NCI-H2029 treated with DMSO at 0.1 percent for 48 hours (cell line): ENCODE measurements around the gene DTX4.
A peak's percentile ranks its signal among the peaks of the same experiment; 100 is the strongest.
"Not testable (repeated sequence)": the region's sequence is repeated elsewhere in the genome, so short reads cannot be mapped to it uniquely, and the experiment has no call there.

ENCODE experiments used
- DNase-seq: peaks from one replicate; lab custom pipeline; 2025; lab: John Stamatoyannopoulos, UW

Gene DTX4

DNA sequence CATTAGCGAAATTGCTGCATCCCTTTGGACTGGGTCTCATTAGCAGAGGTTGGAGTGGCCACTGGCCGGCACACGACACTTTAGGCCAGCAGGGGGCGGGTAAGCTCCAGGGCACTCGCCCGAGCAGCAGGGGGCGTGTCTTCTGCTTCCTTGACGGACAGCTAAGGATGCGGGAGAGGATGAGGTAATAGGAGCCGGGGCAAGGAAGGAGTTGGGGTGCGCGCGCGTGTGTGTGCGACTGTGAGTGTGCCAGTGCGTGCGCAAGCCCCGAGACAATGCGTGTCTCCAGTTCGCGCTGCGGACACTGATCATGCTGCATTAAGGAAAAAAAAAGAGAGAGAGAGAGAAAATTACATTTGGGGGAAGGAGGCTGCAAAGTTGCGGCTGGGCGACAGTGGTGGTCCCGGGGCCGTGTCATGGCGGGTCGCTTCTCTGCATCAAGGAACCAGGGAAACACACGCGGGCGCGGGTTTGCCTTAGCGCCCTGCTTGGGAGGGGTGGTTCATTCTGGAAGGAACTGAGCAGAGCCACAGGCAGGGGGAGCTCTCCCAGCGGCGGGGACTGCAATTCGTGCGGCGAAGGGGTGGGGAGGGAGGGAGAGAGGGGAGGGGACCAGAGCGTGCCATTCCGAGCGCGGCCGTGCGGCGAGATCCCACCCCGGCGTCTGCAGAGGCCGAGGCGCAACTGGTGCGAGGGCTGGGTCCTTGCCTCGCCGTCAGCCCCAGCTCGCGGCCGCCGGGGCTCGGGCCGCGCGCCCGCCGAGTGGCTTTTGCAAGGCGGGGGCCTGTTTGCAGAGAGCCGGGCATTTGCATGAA is at the start of gene DTX4:
Gene DTX4 (plus strand): TSS at position 625 of the 815 bp plus-strand sequence. CDS start 464 bp downstream, outside the sequence.
- peak; percentile 75 for DNase-seq

DNA sequence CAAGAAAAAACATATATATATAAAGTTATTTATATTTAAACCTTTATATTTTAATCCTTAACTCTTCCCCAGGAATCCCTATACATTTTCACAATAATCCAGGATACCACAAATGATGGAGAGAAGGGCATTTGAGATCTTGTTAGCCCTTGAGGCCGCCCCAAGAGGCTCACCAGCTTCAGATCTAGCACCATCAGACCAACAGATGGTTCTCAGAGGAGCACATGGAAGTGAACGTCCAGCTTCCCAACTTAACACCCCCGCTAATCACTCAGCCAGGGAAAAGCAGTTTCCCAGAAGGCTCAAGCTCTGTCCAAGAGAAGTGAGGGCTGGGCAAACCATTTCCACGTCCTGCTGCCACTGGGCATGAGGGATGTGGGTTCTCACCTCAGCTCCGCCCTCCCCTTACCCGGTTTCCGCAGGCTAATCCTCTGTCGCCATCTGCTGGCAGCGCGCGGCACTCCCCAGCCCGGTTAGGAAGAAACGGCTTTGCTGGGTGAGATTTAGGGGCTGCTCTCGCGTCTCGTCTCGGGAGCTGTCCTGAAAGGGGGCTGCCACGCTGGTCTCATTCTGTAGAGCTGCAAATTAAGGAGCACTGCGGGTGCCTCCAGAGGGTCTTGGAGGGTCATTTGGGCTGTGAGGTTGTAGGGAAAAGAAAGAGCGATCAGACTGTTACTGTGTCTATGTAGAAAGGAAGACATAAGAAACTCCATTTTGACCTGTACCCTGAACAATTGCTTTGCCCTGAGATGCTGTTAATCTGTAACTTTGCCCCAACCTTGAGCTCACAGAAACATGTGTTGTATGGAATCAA is 36.1 kb upstream of the DTX4 start:
- DNase-seq = no peak

DNA sequence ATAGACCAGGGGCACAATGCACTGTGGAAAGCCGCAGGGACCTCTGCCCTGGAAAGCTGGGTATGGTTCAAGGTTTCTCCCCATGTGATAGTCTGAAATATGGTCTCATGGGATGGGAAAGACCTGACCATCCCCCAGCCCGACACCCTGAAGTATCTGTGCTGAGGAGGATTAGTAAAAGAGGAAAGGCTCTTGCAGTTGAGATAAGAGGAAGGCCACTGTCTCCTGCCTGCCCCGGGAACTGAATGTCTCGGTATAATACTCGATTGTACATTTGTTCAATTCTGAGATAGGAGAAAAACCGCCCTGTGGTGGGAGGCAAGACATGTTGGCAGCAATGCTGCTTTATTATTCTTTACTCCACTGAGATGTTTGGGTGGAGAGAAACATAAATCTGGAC is 35.4 kb upstream of the DTX4 start:
- DNase-seq = not testable (repeated sequence)

DNA sequence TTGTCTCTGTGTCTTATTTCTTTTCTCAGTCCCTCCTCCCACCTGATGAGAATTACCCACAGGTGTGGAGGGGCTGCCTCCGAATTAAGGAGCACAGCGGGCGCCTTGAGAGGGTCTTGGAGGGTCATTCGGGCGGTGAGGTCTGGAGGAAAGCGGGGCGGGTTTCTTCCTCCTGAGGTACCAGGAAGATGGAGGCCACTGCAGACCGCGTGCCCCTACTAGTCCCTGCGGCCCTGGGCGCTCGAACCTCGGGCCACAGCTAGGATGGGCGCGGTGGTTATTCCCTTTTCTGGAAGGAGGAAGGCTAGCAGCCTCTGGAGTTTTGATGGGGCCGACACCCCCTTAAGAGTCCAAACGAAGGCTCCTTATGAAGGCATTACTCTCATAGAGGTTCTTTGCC is 34.7 kb upstream of the DTX4 start:
- DNase-seq = no peak

DNA sequence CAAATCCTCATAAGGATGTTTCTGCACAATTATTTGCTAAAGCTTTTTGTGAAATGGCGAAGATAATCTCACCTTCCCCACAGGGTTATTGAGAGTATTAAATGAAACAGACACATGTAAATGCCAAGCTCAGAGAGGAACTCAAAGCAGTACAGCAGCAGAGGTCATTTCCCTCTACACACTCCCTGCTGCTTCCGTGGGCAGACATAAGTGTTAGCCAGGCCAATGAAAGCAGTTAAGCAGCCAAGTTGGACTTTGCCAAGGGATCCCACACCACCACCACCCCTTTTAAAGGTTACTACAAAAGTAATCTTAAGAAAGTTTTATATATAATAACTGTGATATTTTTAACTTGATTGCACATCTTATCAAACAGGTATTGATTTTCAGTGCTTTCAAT is 33.3 kb upstream of the DTX4 start:
- no peak for DNase-seq

DNA sequence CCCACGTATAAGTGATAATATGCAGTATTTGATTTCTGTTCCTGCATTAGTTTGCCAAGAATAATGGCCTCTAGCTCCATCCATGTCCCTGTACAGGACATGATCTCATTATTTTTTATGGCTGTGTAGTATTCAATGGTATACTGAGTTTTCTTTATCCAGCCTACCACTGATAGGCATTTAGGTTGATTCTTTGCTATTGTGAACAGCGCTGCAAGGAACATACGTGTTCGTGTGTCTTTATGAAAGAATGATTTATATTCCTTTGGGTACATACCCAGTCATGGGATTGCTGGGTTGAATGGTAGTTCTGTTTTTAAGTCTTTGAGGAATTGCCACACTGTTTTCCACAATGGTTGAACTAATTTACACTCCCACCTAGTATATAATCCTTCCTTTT is 30.7 kb upstream of the DTX4 start:
- no peak for DNase-seq

DNA sequence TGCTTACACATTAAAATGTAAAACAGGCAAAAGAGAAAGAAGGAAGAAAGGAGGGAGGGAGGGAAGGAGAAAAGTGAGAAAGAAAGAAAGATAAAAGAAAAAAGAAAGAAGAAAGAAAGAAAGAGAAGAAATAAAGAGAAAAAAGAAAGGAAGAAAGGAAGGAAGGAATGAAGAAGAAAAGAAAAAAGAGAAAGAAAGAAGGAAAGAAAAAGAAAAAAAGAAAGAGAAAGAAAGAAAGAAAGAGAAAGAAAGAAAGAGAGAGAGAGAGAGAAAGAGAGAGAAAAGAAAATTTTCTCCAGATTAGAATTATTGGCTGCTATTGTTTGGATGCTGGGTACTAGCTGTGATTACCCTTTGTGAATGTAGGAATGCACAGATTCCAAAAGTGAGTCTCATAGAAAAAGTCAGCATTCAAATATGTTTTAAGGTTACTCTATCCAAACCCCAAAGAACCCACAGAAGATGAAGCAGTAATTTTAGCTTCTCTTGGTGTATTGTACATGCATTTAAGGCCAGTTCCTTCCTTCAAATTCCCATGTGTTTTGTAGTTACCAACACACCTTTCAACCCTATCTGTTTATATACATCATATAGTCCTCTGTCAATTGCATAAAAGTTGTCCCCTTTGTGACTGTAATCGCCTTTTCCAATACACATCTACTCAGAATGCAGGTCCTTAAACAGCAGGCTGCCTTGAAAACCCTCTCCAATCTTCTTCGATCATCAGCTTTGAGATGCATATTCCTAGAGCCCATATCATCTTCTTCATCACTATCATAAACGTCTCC is 30.1 kb upstream of the DTX4 start:
- no peak for DNase-seq

DNA sequence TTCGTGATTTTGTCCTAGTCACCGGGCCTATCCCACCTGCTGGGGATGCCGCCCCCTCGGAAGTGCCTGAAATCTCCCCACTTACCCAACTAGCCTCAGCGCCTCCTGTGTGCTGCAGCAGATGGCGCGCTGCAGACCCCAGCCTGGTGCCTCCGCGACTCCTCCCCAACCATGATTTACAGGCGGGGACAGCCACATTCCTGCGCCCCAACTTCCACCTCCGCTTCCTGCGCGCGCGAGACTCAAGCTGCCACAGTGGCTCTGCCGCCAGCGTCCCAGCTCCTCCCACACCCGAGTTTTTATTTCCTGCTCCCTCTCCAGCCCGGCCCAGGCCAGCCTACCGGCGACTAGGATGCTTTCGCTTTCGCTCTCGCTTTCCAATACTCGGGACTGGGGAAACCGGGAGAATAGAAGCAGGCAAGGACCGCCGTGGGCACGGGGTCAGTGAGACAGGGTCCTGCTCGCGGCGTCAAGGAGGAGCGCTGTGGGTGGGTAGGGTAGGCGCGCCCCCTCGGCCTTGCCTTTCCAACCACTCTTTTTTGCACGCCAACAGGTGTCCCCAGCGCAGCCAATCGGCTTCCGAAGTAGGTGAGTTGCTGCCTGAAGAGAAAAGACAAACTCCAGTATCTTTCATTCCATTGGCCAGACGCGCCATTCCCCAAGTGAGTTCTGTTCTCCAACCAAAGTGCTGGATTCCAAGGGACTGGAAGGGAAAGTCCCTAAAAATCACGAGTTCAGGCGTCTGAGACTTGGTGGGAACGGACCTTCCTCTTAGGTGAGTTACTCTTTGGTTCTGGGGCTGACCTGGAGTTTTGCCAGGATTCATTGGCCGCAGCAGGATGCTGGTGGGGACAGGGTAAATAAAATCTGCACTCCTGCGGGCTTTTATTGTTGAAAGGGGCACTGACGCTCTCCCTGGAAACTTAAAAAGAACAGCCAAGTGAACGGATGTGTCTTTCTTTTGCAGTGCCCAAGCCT is 29.1 kb upstream of the DTX4 start, which contains the start of gene FAM111A:
Gene FAM111A (plus strand): TSS at position 327 of the 978 bp plus-strand sequence. CDS start 6,017 bp downstream, outside the sequence.
- DNase-seq = peak; percentile 87

DNA sequence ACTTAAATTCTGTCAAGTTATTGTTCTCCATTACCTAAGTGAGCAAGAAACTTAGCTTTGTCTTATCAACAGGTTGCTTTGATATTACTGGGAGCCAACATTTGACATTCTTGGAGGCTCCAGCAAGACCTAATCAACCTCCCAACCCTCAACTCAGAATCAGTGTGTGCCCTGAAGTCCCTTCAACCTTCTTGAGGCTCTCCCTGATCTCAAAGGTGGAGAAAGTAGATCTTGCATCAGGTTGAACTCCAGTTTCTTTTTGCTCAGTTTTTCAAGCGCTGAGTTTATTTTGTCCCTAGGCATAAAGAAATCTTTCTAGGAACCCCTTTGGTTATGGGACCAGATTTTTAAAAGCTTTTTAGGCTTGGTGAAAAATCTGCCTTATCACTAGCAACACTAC is 27.8 kb upstream of the DTX4 start:
- peak; percentile 29 for DNase-seq

DNA sequence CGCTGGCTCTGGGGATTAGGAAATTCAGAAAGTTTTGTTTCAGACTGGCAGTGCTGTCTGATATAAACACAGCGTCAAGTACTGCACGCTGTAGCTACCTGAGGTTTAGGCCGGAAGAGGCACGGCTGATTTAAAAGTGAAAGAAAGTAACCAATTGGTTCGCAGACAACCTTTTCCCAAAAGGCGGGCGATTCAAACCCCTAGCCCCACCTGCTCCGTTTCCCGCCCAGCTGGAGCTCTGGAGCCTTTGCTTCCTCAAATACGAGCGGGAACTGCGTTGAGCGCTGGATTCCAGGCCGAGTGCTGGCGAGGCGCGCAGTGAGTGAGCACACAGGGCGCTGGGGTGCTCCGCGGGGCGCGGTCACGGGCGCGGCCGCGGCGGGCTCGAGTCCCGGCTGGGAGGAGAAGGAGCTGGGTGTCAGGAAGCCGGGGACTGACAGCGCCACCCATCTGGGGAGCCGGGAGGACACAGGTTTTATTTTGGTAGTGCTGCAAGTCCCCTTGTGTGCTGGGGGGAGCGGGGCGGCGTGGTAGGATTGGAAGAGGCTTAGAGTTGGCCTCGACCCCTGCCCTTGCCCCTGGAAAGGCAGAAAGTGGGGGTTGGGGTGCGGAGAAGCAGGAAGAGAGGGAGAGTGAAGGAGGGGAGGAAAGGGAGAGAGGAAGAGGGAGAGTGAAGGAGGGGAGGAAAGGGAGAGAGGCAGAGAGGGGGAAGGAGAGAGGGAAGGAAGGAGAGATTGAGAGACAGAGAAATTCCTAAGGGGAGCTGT is 27.2 kb upstream of the DTX4 start:
- DNase-seq = peak; percentile 93

DNA sequence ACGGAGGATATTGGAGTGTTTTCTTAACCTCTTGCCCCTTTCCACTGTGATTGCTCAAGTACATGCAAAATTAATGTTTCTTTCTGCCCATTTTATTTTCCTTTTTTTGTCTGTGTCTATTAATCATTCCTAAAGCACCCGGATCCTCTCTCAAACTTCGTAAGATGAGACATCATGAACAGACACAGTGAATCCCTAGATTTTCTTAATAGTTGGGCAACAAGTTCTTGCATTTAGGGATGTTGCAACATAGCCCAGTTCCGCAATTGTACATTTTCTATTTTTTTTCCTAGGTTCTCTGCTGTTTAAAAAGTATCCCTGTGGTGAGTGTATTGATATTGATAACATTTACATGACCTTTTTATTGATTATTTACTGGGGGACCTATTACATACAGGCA is 26.4 kb upstream of the DTX4 start:
- no peak for DNase-seq

DNA sequence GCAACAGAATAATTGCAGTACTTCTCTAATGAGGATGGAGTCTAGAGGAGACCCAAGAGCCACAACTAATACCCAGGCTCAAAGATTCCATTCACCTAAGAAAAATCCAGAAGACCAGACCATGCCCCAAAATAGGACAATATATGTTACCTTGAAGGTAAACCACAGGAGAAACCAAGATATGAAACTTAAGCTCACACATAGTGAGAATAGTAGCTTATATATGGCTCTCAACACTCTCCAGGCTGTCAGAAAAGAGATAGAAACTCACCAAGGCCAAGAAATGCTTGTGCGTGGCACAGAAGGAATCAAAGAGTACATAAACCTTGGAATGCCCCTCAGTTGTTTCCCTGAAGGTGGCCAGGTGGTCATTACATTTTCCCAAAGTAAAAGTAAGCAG is 20.2 kb upstream of the DTX4 start:
- DNase-seq = no peak

DNA sequence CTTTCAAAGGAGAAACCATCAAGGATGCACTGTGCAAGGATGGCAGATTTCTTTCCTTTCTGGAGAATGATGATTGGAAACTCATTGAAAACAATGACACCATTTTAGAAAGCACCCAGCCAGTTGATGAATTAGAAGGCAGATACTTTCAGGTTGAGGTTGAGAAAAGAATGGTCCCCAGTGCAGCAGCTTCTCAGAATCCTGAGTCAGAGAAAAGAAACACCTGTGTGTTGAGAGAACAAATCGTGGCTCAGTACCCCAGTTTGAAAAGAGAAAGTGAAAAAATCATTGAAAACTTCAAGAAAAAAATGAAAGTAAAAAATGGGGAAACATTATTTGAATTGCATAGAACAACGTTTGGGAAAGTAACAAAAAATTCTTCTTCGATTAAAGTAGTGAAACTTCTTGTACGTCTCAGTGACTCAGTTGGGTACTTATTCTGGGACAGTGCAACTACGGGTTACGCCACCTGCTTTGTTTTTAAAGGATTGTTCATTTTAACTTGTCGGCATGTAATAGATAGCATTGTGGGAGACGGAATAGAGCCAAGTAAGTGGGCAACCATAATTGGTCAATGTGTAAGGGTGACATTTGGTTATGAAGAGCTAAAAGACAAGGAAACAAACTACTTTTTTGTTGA is 19.5 kb upstream of the DTX4 start:
- no peak for DNase-seq

DNA sequence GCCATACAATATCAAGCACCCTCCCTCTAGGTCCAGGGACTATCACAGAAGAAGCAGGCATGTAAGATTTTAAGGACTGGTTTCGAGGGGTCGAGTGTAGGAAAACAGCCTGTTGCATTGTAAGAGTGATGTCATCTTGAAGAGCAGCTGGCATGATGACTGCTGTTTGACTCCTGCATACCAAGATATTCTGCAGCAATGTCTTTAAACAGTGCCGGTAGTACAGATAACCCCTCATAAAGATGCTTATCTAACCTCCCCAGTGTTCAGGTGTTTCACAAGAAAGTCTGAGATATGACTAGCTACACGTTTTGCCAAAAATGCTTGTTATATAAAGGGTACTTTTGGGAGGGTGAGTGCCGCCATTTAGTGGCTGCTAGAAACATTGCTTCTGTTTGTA is 17.3 kb upstream of the DTX4 start:
- no peak for DNase-seq

DNA sequence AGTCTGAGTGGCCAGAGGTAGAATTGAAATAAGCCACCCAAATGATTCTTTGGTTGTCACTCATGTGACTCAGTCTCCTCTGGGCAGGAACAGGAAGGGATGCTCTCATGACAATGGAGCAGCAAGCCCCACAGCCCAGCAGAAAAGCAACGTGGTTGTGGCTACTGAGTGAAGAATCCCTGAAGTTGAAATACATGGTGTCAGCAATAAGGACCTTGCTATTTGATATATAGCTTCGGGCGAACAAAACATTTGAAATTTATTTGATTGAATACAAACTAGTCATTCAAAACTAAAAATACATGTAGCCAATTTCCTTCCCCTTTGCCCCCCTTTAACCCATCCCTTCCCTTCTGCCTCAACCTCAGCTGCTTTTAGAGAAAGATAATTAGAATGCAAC is 14.5 kb upstream of the DTX4 start:
- no peak for DNase-seq

DNA sequence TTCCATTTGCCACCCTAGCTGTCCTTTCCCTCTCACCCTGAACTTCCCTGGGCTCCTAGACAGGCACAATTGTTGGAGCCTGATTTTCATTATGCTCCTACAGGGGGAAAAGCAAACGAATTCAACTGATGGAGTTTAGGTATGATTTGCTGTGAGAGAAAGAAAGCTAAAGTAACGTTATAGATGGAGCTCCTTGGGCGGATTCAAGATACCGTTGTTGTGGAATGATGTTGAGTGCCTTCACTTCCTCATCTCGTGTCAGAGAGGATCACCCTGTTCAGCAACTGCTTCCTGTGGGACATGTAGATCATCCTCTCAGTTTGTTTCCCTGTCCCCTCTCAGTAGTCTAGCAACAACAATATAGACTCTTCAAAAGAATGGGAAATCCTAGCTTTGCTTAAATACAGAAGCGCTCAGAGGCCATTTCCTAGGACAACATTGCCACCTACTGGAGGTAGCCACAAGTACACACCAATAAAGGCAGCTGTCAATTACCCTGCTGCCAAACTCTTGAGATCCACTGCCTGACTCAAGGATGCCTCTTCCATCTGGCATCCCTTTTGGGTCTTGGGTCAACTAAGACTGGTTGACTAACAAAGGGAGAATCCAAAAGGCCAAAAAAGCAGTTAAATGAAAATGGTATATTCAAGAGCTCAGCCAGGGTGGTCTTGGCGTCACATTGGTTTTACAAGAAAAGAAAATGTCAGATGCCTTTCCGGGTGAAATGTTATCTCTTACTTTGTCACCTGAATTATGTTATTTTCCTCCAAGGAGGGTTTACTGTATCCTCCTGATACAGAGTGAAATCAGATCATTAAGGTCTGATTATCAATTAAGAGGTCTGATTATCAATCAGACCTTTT is 13.5 kb upstream of the DTX4 start:
- peak; percentile 76 for DNase-seq

DNA sequence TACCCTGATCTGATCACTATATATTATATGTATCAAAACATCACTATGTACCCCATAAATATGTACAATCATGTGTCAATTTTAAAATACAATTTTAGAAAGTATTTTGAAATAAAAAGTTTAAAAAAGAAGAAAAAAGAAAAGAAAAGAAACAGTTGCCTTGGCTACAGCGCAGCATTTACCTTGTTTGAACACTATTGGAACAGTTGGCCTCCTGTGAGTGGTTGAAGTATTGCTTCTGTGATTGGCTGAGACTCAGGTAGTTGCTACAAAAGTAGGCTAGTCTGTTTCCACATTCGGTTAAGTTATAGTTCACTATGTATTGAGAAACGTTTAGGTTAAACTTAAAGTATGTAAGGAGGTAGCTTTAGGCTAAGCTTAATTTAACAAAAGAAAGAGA is 7.9 kb upstream of the DTX4 start:
- no peak for DNase-seq

DNA sequence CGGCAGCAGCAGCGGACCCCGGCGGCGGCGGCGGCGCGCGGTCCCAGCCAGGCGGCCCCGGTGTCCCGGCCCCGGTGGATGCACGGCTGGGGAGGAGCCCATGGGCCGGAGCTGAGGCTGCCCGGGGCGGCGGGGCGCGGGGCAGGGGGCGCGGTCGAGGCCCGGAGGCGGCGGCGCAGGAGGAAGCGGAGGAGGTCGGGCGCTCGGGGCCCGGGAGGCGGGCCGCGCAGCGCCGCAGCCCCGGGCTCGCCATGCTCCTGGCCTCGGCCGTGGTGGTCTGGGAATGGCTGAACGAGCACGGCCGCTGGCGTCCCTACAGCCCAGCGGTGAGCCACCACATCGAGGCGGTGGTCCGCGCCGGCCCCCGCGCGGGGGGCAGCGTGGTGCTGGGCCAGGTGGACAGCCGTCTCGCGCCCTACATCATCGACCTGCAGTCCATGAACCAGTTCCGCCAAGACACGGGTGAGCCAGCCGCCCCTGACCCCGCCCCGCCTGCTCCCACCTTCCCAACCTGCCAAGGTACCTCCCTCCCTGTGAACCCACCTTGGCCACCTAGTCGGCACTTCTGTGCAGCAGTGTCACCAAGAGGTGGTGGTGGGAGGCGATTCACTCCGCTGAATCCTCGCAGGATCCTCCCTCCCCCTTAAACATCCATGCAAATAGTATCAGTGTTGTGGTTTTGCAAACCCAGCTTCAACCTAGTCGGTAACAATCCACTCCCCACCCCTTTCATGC is 580 bp downstream of the DTX4 start:
- no peak for DNase-seq
